ENCODE measurements around the gene SNN. TPM values are rescaled to one million over a fixed set of nuclear protein-coding genes. Genes with fewer than 3 reads are reported as not detected.
A peak's percentile ranks its signal among the peaks of the same experiment; 100 is the strongest.

Gene SNN
- total and polyA plus RNA-seq, 7 donors: 5.1 to 15.3 (median 13.0) TPM

DNA sequence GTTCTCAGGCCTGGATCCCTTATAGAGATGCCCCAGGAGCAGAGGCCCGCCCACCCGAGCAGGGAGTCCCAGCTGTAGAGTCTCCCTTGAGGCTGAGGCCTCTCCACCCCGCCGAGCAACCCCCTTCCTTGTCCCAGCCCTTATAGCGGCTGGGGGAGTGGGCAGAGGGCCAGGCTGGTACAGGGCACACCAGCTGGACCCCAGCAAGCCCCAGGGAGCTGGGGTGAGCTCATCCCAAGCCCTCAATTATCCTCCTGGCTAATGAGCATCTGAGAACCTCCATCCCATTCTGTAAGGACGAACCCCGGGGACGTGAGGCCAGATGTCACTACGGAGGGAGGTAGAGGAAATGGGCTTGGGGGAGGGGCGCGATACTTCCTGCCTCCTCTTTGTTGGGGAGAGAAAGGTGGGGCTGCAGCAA, 3.2 kb upstream of the SNN start:
- no peak for TF ChIP-seq POLR2A (IDR thresholded peaks at IDR 0.05)
- TF ChIP-seq EP300 (IDR thresholded peaks at IDR 0.05): no peak
- no peak for TF ChIP-seq POLR2AphosphoS5 (IDR thresholded peaks at IDR 0.05)
- TF ChIP-seq CTCF (IDR thresholded peaks at IDR 0.05): no peak
- H3K9me3 ChIP-seq: no peaks in the 10 kb centered on the region

GRCh38 chr16:11666103-11667055, 1.9 kb upstream of the SNN start:
- no peaks in the 10 kb centered on the region for H3K9me3 ChIP-seq
- no peak overlapping the region for H3K4me3 ChIP-seq
- 65 to 83% methylated on average over 14 of the region's 14 CpGs for WGBS, 2 donors
- DNase-seq: no peak
- no peak overlapping the region for H3K27ac ChIP-seq
- intact Hi-C loops (cut with DNase I): loop anchor here (5.0 to 10.0 kb wide), 2 partner anchors 76 to 702 kb away; partner anchors contain the start of gene TXNDC11
- H3K27me3 ChIP-seq: no peaks in the 10 kb centered on the region
- peaks cover 0 to 33% (median 29%) of the 10 kb centered on the region in 4 donors for H3K4me1 ChIP-seq
- TF ChIP-seq EP300 (IDR thresholded peaks at IDR 0.05) (no peak), POLR2AphosphoS5 (IDR thresholded peaks at IDR 0.05) (no peak), POLR2A (IDR thresholded peaks at IDR 0.05) (no peak)
- no peaks in the 10 kb centered on the region for H3K36me3 ChIP-seq

More for the DNA sequence above, 3.2 kb upstream of the SNN start:
- intact Hi-C loops (cut with DNase I): loop anchor here (5.0 to 10.0 kb wide), 2 partner anchors 77 to 700 kb away; partner anchors contain the start of gene TXNDC11
- Histone ChIP-seq H3K4me3 (no peak overlapping the region), H3K27ac (no peak overlapping the region), H3K36me3 (no peaks in the 10 kb centered on the region), H3K27me3 (no peaks in the 10 kb centered on the region), H3K4me1 (peaks cover 0 to 21% (median 16%) of the 10 kb centered on the region in 4 donors)
- 36 to 67% methylated on average over 11 of the region's 11 CpGs for WGBS, 2 donors
- no peak for DNase-seq

GRCh38 chr16:11667221-11667823, 933 bp upstream of the SNN start:
- peak overlapping the region in 3 of 4 donors; percentile 66 to 81 (median 80) for H3K27ac ChIP-seq

GRCh38 chr16:11668623-11669379, 546 bp downstream of the SNN start:
- H3K36me3 ChIP-seq: no peaks in the 10 kb centered on the region
- intact Hi-C loops (cut with DNase I): loop anchor here (5.0 to 10.0 kb wide), 2 partner anchors 74 to 704 kb away; partner anchors contain the start of gene TXNDC11
- H3K4me1 ChIP-seq: peaks cover 0 to 56% (median 52%) of the 10 kb centered on the region in 4 donors
- H3K4me3 ChIP-seq: peak overlapping the region; percentile 54 to 100 (median 98)
- no peaks in the 10 kb centered on the region for H3K27me3 ChIP-seq
- TF ChIP-seq CTCF (IDR thresholded peaks at IDR 0.05): no peak
- TF ChIP-seq POLR2A (IDR thresholded peaks at IDR 0.05): no peak
- TF ChIP-seq POLR2AphosphoS5 (IDR thresholded peaks at IDR 0.05): no peak
- TF ChIP-seq EP300 (IDR thresholded peaks at IDR 0.05): no peak
- H3K9me3 ChIP-seq: no peaks in the 10 kb centered on the region
- H3K27ac ChIP-seq: peak overlapping the region; percentile 74 to 84 (median 78)
- 1% methylated on average over 97 of the region's 97 CpGs for WGBS, 2 donors
- DNase-seq: no peak

More at GRCh38 chr16:11667221-11667823, 933 bp upstream of the SNN start:
- H3K36me3 ChIP-seq: no peaks in the 10 kb centered on the region
- intact Hi-C loops (cut with DNase I): loop anchor here (5.0 to 10.0 kb wide), 2 partner anchors 75 to 703 kb away; partner anchors contain the start of gene TXNDC11
- H3K27me3 ChIP-seq: no peaks in the 10 kb centered on the region
- H3K4me3 ChIP-seq: peak overlapping the region in 2 of 4 donors; percentile 52 to 99
- H3K4me1 ChIP-seq: peaks cover 0 to 41% (median 38%) of the 10 kb centered on the region in 4 donors
- DNase-seq: no peak
- H3K9me3 ChIP-seq: no peaks in the 10 kb centered on the region
- WGBS, 2 donors: 81 to 87% methylated on average over 11 of the region's 11 CpGs
- TF ChIP-seq EP300 (IDR thresholded peaks at IDR 0.05): no peak

All from sigmoid colon (tissue), 7 donors.